ENCODE results near the gene C12orf60. TPM values are rescaled to one million over a fixed set of nuclear protein-coding genes. Genes with fewer than 3 reads are reported as not detected.

C12orf60 gene
- polyA plus RNA-seq, 1 donor: 0.74 TPM

DNA sequence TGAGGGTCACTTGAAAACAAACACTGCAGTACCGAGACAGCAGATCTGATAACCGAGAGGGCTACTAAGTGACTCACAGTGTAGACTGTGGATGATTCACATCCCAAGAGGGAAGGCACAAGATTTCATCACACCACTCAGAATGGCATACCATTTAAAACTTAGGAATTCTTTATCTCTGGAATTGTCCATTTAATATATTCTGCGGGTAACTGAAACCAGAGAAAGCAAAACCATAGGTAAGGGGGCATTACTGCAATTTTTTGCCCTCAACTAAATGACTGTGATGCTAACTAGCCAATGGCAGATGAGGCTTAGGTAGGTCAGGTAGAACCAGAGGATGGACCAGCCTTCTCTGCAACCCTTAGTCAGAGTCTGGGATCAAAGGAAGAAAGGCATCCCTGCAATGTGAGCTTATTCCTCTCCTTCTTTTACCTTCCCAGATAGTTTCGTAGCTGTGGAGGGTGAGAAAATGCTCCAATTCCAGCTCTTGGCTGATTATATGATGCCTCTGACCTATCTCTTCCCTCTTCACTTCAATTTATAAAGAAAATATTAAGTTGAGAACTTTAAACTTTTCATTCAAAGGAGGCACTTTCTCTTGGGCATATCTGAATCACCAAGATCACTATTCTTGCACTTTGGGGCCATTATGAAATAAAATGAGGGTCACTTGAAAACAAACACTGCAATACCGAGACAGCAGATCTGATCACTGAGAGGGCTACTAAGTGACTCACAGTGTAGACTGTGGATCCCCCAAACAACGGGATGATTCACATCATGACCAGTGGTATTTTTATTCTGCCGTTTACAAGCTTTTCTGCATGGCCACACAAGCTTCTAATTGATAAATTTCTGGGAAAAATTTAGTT is 33.1 kb downstream of the C12orf60 start:
- DNase-seq: no peak

DNA sequence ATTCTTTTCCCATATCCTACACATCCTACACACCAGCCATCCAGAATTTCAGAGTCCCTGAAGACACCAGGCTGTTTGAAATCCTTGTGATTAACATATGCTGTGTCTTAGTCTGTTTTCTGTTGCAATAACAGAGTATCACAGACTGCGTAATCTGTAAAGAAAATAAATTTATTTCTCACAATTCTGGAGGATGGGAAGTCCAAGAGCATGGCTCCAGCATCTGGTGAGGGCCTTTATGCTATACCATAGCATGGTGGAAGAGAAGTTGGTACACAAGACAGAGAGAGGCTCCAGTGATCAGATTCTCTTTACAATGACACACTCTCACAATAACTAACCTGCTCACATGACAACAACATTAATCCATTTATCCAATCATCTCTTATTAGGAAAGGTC is 35.8 kb downstream of the C12orf60 start:
- DNase-seq: no peak

GRCh38 chr12:14840616-14841015 is 37.1 kb downstream of the C12orf60 start:
- DNase-seq: no peak

DNA sequence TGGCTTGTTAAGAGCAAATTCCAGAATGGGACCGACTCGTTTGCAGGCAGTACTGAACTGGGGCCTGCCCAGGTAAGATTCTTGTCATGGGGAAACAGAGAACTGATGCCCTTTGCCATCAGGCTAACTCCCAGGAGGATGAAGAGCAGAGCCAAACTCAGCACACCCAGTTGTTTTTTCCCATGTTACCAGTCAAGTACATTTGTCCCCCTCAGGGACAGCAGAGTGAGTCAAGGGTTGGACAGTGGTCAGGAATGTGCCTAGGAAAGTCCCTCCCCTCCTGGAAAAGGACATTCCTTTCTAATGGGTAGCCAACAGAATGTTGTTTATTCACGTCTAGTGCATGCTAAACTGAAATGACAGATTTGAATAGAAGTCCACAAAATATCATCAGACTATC is 38.3 kb downstream of the C12orf60 start:
- no peak for DNase-seq

- DNase-seq: no peak
These were observed 38.8 kb downstream of the C12orf60 start for GRCh38 chr12:14842315-14842714.

GRCh38 chr12:14843425-14843887 is 40.0 kb downstream of the C12orf60 start, which contains the start of gene ART4:
Gene ART4, minus strand, starts transcription at chr12:14843526. Its CDS starts 413 bp downstream, at chr12:14843113.
- DNase-seq: no peak

GRCh38 chr12:14844401-14844800 is 40.9 kb downstream of the C12orf60 start:
- no peak for DNase-seq

- peak; percentile 64 for DNase-seq
These were observed 41.9 kb downstream of the C12orf60 start for GRCh38 chr12:14845350-14845750.

DNA sequence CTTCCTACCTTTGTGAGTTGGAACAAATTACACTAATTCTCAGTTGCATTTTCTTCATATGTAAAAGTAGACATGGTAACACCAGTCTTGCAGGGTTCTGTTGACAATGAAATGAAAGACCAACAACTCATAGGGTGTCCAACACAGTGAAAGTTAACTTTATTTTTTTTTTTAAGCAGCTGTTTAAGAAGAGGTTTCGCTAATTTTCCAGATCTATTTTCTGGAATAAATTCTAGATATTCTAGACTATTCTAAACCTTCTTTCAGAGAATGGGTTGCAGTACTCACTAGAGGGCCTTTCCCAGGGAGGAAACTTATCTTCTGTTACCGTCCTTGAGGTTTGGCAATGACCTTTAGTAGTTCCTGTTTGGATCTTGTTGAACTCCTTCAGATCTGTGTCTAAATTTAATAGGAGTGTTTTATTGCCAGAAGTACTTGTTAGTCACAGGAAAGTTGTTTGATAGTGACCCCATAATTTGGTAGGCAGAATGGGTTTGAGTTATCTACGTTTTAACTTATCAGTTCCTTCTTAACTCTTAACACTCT is 42.6 kb downstream of the C12orf60 start:
- DNase-seq: no peak

GRCh38 chr12:14846876-14847580 is 43.6 kb downstream of the C12orf60 start:
- DNase-seq: no peak

- peak; percentile 78 for DNase-seq
These were observed 46.2 kb downstream of the C12orf60 start for GRCh38 chr12:14849661-14850060.

DNA sequence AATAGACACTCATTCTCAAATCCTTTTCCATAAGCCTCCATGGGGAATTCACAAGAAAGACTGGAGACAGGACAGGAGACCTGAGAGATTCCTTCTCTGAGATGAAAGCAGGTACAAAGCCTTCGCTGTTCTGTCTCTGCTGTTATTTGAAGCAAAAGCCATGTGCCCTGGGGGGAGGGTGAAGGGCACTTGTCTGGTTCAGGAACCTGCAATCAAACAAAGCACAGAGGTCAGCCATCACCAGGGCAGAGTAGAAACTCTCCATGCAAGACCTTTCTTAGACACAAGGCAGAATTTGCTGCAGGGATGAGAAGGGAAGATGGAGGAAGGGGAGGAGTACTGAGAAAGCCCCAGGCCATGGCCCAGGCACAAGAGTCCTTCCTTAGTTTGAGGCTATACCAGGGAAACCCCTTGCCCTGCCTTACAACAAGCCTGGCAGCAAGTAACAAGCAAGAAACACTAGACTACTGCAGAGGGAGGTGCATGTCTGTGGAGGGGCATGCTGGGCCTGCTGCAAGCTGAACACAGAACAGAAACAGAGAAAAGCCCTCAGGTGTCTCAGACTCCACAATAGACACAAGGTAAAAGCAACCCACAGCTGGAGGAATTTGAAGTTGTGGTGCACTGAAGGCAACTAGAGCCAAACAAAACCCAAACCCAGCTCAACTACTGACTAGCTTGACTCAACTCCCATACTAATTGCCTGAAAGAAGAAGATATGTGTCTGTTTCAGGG is 47.6 kb downstream of the C12orf60 start:
- no peak for DNase-seq

GRCh38 chr12:14852880-14853279 is 49.4 kb downstream of the C12orf60 start:
- DNase-seq: no peak

GRCh38 chr12:14853961-14854360 is 50.5 kb downstream of the C12orf60 start:
- DNase-seq: peak; percentile 71

GRCh38 chr12:14854586-14855183 is 51.2 kb downstream of the C12orf60 start:
- no peak for DNase-seq

DNA sequence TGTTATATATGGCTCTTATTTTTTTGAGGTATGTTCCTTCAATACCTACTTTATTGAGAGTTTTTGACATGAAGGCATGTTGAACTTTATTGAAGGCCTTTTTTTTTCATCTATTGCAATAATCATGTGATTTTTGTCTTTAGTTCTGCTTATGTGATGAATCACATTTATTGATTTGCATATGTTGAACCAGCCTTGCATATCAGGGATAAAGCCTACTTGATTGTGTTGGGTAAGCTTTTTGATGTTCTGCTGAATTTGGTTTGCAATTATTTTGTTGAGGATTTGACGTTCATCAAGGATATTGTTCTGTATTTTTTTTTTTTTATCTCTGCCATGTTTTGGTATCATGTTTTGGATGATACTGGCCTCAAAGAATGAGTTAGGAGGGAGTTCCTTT is 55.0 kb downstream of the C12orf60 start:
- DNase-seq: no peak

DNA sequence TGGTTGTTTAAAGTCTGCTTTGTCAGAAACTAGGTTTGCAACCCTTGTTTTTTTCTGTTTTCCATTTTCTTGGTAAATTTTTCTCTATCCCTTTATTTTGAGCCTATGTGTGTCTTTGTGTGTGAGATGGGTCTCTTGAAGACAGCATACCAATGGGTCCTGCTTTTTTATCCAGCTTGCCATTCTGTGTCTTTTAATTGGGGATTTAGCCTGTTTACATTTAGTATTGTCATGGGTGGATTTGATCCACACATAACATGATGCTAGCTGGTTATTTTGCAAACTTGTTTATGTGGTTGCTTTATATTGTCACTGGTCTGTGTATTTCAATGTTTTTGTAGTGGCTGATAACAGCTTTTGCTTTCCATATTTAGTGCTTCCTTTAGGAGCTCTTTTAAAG is 57.0 kb downstream of the C12orf60 start:
- no peak for DNase-seq

DNA sequence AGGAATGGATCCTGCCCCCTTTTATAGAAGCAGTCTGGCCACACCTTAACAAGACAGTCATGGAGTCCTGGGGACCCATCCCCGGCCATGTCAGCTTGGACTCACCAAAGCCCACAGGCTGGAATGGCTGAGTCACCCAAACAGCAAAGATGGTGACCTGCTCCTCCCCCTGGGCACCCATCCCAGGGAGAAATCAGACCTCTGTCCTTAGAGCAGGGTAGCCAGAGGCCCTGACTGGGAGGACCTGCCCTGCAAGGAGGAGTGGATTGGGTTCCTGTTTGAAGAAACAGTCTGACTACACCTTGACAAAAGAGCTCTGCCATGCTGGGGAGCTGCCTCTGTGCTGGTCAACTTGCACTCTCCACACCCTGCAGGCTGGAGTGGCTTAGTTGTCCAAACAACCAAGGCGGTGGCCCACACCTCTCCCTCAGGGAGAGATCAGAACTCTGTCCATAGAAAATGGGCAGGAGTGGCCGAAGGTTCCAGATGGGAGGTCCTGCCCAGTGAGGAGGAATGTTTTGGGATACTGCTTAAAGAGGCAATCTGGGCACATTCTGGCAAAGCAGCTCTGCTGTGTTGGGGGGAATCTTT is 65.5 kb downstream of the C12orf60 start:
- DNase-seq: no peak

DNA sequence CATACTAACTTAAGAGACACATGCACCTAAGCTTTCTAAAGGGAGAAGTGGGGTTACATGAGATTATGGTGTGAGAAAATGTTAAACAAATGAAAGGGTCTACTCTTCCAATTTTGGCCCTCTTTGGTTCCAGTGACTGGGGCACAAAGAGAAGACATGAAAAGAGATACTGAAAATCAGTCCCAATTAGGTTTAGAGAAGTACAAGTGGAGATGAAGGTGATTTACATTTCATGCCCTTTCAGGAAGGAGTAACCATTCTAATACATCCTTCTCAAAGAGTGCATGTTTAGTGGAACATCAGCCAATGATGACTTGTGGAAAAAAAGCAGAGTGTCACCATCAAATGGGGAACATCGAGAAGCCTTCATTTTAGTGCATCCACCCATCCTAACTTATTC is 67.8 kb downstream of the C12orf60 start:
- no peak for DNase-seq

DNA sequence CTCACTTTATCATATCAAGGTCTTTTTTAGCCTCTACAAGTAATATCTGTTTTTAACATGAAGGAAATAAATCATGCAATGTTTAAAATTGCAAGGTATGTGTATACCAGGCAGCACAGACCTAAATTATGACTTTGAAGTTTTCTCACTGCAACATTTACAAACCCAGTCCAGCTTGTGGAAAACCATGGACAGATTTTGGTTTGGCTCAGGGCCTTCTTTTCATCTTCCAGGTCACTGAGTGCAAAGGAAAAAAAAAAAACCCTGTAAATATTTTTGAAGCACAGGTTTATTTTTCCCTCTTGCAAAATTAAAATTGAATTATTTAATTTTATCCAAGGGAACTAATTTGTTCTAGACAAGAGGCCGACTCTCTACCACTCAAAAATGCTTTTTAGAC is 68.4 kb downstream of the C12orf60 start:
- DNase-seq: no peak

- no peak for DNase-seq
These were observed 70.1 kb downstream of the C12orf60 start for GRCh38 chr12:14873440-14874185.
